Activated effector memory CD4-positive, alpha-beta T cell treated with anti-CD3 and anti-CD28 coated beads, Interleukin-2, amount 50 U/mL, for 16 hours (primary cell): Measurements from ENCODE around the gene CHAF1A.

Source experiments
- DNase-seq: peaks from one replicate; pipeline ENCODE4 v3.0.0-alpha.2; 2020

CHAF1A gene

GRCh38 chr19:4443966-4444764 lies 41.7 kb downstream of the CHAF1A start:
- no peak for DNase-seq

DNA sequence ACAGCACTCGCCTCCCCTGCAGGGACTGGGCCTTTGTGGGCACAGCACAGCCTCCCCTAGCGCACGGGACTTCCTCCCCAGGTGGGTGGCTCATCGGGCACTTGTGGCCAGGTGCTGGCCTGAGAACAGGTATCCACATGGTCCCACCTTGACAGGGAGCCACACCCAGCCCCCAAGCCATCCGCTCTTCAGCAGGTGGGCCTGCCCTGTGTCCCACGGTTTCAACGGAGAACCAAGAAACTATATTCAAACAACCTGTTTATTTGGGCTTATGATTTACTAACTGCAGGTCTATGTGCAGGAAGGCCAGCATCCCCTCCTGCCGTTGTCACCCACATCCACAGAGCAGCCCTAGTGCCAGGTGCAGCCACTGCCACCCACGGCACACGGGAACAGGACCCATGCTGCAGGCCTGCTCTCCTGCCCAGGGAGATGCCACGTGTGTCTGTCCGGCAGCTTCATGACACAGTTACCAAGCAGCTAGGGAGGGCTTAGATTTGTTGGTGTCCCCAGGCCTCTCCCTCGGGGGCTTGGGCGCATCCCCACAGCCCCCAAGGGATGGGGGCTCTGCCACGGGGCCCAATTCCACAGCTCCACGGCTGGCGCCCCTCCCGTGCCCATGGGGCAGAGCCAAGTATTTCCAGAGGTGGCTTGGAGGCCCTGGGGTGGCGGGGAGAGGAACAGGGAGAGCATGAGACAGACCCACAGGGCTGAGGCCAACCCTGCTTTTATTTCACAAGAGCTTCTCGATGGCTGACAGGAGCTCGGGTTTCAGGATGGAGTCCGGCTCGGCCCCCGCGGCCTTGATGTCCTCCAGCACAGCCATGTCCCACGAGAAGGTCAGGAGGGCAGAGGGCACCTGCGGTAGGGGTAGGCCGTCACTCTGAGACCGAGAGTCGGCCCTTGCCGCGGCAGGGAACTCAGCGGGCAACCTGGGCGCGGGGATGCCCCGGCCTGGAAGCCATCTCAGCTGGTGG lies 42.6 kb downstream of the CHAF1A start:
- no peak for DNase-seq

- no peak for DNase-seq
Observed at GRCh38 chr19:4445963-4446703, 43.7 kb downstream of the CHAF1A start.

DNA sequence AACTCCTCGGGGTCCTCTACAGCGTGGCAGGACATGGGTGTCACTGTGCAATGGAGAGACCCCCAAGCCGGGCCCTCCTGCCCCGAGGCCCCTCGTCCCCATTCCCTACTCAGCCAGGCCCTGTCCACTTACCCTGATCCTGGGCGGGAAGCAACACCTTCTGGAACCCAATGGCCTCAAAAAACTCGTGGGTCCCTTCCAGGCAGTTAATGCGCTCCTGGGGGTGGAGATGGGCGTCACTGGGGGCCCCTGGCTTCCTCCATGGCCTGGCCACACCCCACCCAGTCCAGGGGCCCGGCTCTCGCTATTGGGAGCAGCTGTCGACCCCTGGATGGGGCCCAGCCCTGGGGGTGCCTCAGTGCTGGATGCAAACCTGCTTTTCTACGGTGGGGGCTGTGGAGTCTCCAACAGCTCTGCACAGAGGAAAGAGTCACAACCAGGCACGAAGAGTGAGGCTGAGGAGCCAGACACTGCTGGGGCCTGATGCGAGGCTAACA lies 44.3 kb downstream of the CHAF1A start:
- no peak for DNase-seq

GRCh38 chr19:4447327-4448146 lies 45.1 kb downstream of the CHAF1A start:
- no peak for DNase-seq

- no peak for DNase-seq
Observed at GRCh38 chr19:4448147-4448985, 45.9 kb downstream of the CHAF1A start.

GRCh38 chr19:4449022-4449638 lies 46.7 kb downstream of the CHAF1A start:
- DNase-seq, result no peak

DNA sequence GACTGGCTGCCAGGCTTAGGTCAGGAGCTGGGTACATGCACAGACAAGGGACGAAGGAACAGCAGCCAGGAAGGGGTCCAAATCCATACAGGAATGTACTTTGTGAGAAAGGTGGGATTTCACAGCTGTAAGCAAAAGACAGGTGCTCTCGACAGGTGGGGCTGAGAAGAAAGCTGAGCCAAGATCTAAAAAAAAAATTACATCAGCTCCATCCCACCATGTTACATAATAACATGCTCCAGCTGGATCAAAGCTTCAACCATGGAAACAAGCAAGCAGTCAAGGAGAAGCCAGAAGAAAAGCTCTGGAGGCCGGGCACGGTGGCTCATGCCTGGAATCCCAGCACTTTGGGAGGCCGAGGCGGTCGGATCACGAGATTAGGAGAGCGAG lies 47.2 kb downstream of the CHAF1A start:
- DNase-seq, result no peak

- no peak for DNase-seq
Observed at GRCh38 chr19:4452230-4452990, 50.0 kb downstream of the CHAF1A start.

GRCh38 chr19:4453232-4454179 lies 51.1 kb downstream of the CHAF1A start:
- DNase-seq, result no peak

GRCh38 chr19:4454747-4455718 lies 52.6 kb downstream of the CHAF1A start:
- DNase-seq, result no peak

GRCh38 chr19:4455719-4456475 lies 53.5 kb downstream of the CHAF1A start:
- no peak for DNase-seq

DNA sequence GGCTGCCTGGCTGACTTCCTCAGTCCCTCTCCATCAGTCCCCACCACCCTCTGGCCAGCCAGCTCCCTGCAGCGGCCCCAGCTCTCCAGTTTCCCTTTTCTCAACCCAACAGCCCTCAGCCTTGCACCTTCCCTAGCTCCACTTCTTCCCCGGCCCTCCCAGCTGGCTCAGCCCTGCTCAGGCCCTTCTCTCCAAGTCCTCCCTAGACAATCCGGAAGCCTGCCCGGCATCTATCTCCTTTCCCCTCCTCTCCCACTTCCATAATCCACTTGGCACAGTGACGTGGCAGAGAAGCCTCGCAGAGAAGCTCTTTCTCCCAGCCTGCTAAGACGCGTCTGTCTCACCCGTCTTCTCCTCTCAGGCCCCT lies 54.0 kb downstream of the CHAF1A start:
- DNase-seq, result no peak

GRCh38 chr19:4456843-4457653 lies 54.6 kb downstream of the CHAF1A start:
- peak; percentile 79 for DNase-seq

DNA sequence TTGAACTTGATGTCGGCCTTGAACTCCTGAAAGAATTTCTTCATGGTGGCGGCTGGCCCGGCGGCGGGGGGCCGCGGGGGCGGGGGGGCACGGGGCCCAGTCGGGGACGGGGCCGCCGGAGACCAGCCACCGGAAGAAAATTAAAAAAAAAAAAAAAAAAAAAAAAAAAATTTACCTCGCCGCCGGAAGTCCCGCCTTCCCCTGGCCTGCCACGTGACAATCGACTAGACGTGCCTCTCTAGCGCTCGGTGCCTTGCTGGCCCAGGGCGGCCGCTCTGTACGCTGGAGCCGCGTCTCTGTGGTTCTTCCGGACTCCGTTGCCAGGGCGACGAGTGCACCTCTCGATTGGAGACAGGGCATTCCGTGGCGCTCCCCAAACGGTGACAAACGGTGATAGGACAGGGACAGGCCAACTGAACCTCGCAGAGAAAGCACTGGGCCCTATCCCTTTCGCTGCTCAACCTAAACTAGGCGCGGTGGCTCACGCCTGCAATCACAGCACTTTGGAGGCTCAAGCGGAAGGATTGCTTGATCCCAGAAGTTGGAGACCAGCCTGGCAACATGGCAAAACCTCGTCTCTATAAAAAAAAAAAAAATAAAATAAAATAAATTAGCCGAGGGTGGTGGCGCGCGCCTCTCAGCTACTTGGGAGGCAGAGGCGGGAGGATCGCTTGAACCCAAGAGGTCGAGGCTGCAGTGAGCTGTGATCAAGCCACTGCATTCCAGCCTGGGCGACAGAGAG lies 55.4 kb downstream of the CHAF1A start, which contains the start of gene UBXN6:
Gene UBXN6 (minus strand): TSS at position 141 of the 742 bp plus-strand sequence. CDS start 97 bp downstream, at position 44.
- peak; percentile 99 for DNase-seq
